Astrocyte (in vitro differentiated cells and primary cell): ENCODE measurements around the gene COL4A5. TPM values are rescaled to one million over a fixed set of nuclear protein-coding genes. Genes with fewer than 3 reads are reported as not detected.

Experiments
- DNase-seq: peaks from one replicate; pipeline ENCODE4 v3.0.0-alpha.2; 2010; ENCODE audit warnings: low read depth
- FAIRE-seq: peaks from 2 replicates; lab custom pipeline; 2011; peaks lifted over from hg19 to GRCh38; lab: Jason Lieb, UNC
- H2AFZ ChIP-seq: 2 replicates; pipeline ENCODE4 v1.6.0; 2012; ENCODE audit warnings: low read depth, low read length, inconsistent platforms
- H3K27ac ChIP-seq: 2 replicates; pipeline ENCODE4 v1.5.1; 2011; ENCODE audit warnings: low read depth, low read length, inconsistent platforms
- H3K27me3 ChIP-seq: 2 replicates; pipeline ENCODE4 v1.6.0; 2011; ENCODE audit warnings: low read length, inconsistent platforms; ENCODE audit not compliant: insufficient read depth
- H3K36me3 ChIP-seq: 2 replicates; pipeline ENCODE4 v1.5.1; 2011; ENCODE audit warnings: low read length, inconsistent platforms; ENCODE audit not compliant: insufficient read depth
- H3K4me1 ChIP-seq: 2 replicates; pipeline ENCODE4 v1.5.1; 2011; ENCODE audit warnings: low read length, inconsistent platforms; ENCODE audit not compliant: insufficient read depth
- H3K4me2 ChIP-seq: 2 replicates; pipeline ENCODE4 v1.6.0; 2012; ENCODE audit warnings: low read length, inconsistent platforms
- H3K4me3 ChIP-seq: 2 replicates; pipeline ENCODE4 v1.5.1; 2011; ENCODE audit warnings: low read depth, mild to moderate bottlenecking, low read length, inconsistent platforms; ENCODE audit not compliant: insufficient read depth
- H3K79me2 ChIP-seq: 2 replicates; pipeline ENCODE4 v1.6.0; 2012; ENCODE audit warnings: mild to moderate bottlenecking, low read length, inconsistent platforms; ENCODE audit not compliant: insufficient read depth
- H3K9ac ChIP-seq: 2 replicates; pipeline ENCODE4 v1.6.0; 2012; ENCODE audit warnings: mild to moderate bottlenecking, low read length, inconsistent platforms
- H3K9me3 ChIP-seq: 2 replicates; pipeline ENCODE4 v1.5.1; 2012; ENCODE audit warnings: low read depth, mild to moderate bottlenecking, low read length, inconsistent platforms; ENCODE audit not compliant: insufficient read depth
- H4K20me1 ChIP-seq: 2 replicates; pipeline ENCODE4 v1.6.0; 2012; ENCODE audit warnings: low read length, inconsistent platforms; ENCODE audit not compliant: insufficient read depth
- H3K27ac Mint-ChIP-seq: one replicate; pipeline ENCODE4 v1.8.0; 2021; ENCODE audit warnings: mild to moderate bottlenecking, mixed read lengths; ENCODE audit not compliant: unreplicated experiment
- H3K27me3 Mint-ChIP-seq: one replicate; pipeline ENCODE4 v1.8.0; 2021; ENCODE audit warnings: low read depth, mixed read lengths; ENCODE audit not compliant: unreplicated experiment
- H3K36me3 Mint-ChIP-seq: one replicate; pipeline ENCODE4 v1.8.0; 2021; ENCODE audit warnings: low read depth, mixed read lengths; ENCODE audit not compliant: unreplicated experiment
- H3K4me1 Mint-ChIP-seq: one replicate; pipeline ENCODE4 v1.8.0; 2021; ENCODE audit warnings: low read depth, mixed read lengths; ENCODE audit not compliant: unreplicated experiment
- H3K4me3 Mint-ChIP-seq: one replicate; pipeline ENCODE4 v1.8.0; 2021; ENCODE audit warnings: mild to moderate bottlenecking, moderate library complexity, mixed read lengths; ENCODE audit not compliant: unreplicated experiment
- H3K9me3 Mint-ChIP-seq: one replicate; pipeline ENCODE4 v1.8.0; 2021; ENCODE audit warnings: mild to moderate bottlenecking, mixed read lengths; ENCODE audit not compliant: unreplicated experiment
- EZH2 ChIP-seq: IDR thresholded peaks from 2 replicates; pipeline ENCODE4 v1.6.1; 2012; ENCODE audit warnings: mild to moderate bottlenecking, low read length, inconsistent platforms; ENCODE audit not compliant: insufficient read depth
- total RNA-seq: library from RNA; stranded (reverse); gene quantifications from 2 replicates; pipeline ENCODE4 v1.2.1, GENCODE V29; 2021
- TF ChIP-seq, protein P1 (sequence below): IDR thresholded peaks from 2 replicates; pipeline ENCODE4 v1.5.1; 2011; ENCODE audit warnings: low read depth, mild to moderate bottlenecking, inconsistent platforms, low read length, moderate library complexity; ENCODE audit not compliant: insufficient read depth

Gene COL4A5
- total RNA-seq, 1 donor from 2014 or later, result 57.1 TPM

- H3K4me3 Mint-ChIP-seq, result peak overlapping the region; percentile 45
These were observed 294.8 kb downstream of the COL4A5 start for GRCh38 chrX:108734426-108734825.

GRCh38 chrX:108735091-108735678 lies 295.5 kb downstream of the COL4A5 start:
- Mint-ChIP-seq H3K27ac (no peak overlapping the region), H3K36me3 (no peaks in the 10 kb centered on the region), H3K4me3 (peak overlapping the region; percentile 77), H3K9me3 (no peaks in the 10 kb centered on the region), H3K4me1 (peaks cover 1% of the 10 kb centered on the region), H3K27me3 (peaks cover 43% of the 10 kb centered on the region)
- Histone ChIP-seq H3K4me1 (peaks cover 2% of the 10 kb centered on the region), H3K27ac (no peak overlapping the region), H3K27me3 (peaks cover 58% of the 10 kb centered on the region), H3K79me2 (no peaks in the 10 kb centered on the region), H3K9ac (no peak overlapping the region), H3K4me2 (peak overlapping the region; percentile 83), H3K9me3 (no peaks in the 10 kb centered on the region), H3K36me3 (no peaks in the 10 kb centered on the region), H3K4me3 (peak overlapping the region; percentile 48), H2AFZ (no peak overlapping the region), H4K20me1 (no peaks in the 10 kb centered on the region)
- FAIRE-seq (peak; percentile 60), DNase-seq (no peak)
- no peak for TF ChIP-seq EZH2
- TF ChIP-seq, protein P1, sequence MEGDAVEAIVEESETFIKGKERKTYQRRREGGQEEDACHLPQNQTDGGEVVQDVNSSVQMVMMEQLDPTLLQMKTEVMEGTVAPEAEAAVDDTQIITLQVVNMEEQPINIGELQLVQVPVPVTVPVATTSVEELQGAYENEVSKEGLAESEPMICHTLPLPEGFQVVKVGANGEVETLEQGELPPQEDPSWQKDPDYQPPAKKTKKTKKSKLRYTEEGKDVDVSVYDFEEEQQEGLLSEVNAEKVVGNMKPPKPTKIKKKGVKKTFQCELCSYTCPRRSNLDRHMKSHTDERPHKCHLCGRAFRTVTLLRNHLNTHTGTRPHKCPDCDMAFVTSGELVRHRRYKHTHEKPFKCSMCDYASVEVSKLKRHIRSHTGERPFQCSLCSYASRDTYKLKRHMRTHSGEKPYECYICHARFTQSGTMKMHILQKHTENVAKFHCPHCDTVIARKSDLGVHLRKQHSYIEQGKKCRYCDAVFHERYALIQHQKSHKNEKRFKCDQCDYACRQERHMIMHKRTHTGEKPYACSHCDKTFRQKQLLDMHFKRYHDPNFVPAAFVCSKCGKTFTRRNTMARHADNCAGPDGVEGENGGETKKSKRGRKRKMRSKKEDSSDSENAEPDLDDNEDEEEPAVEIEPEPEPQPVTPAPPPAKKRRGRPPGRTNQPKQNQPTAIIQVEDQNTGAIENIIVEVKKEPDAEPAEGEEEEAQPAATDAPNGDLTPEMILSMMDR, result no peak

More at GRCh38 chrX:108734426-108734825, 294.8 kb downstream of the COL4A5 start:
- Histone ChIP-seq H3K36me3 (no peaks in the 10 kb centered on the region), H4K20me1 (no peaks in the 10 kb centered on the region), H3K27me3 (peaks cover 52% of the 10 kb centered on the region), H2AFZ (no peak overlapping the region), H3K4me1 (peaks cover 2% of the 10 kb centered on the region), H3K9me3 (no peaks in the 10 kb centered on the region), H3K9ac (no peak overlapping the region), H3K79me2 (no peaks in the 10 kb centered on the region), H3K4me2 (no peak overlapping the region), H3K4me3 (no peak overlapping the region), H3K27ac (no peak overlapping the region)
- H3K27ac Mint-ChIP-seq, result no peak overlapping the region
- H3K36me3 Mint-ChIP-seq, result no peaks in the 10 kb centered on the region
- no peaks in the 10 kb centered on the region for H3K9me3 Mint-ChIP-seq
- peaks cover 1% of the 10 kb centered on the region for H3K4me1 Mint-ChIP-seq
- TF ChIP-seq EZH2, result no peak
- TF ChIP-seq, protein P1, result no peak
- FAIRE-seq, result no peak
- H3K27me3 Mint-ChIP-seq, result peaks cover 43% of the 10 kb centered on the region
- DNase-seq, result no peak
